HG02678 (cell line): ENCODE data around the gene RXFP2.
A peak's percentile ranks its signal among the peaks of the same experiment; 100 is the strongest.

Source experiments
- ATAC-seq: cut with Tn5 transposase; IDR thresholded peaks from one replicate; pipeline ENCODE4 v1.9.1; 2021; ENCODE audit warnings: mild to moderate bottlenecking, moderate library complexity; ENCODE audit not compliant: unreplicated experiment

Gene RXFP2

GRCh38 chr13:31824705-31825517 is 85.6 kb downstream of the RXFP2 start:
- no peak for ATAC-seq

GRCh38 chr13:31826521-31826920 is 87.2 kb downstream of the RXFP2 start:
- ATAC-seq = no peak

- no peak for ATAC-seq
Measured at GRCh38 chr13:31827707-31828106, 88.4 kb downstream of the RXFP2 start.

- no peak for ATAC-seq
Measured at GRCh38 chr13:31835932-31836331, 96.6 kb downstream of the RXFP2 start.

- ATAC-seq = no peak
Measured at GRCh38 chr13:31843044-31843443, 103.7 kb downstream of the RXFP2 start.

- ATAC-seq = peak; percentile 98
Measured at GRCh38 chr13:31846182-31846938, 107.0 kb downstream of the RXFP2 start.

- no peak for ATAC-seq
Measured at GRCh38 chr13:31846961-31847752, 107.8 kb downstream of the RXFP2 start.

GRCh38 chr13:31848621-31849020 is 109.3 kb downstream of the RXFP2 start:
- no peak for ATAC-seq

- ATAC-seq = no peak
Measured at GRCh38 chr13:31849206-31849605, 109.9 kb downstream of the RXFP2 start.

- no peak for ATAC-seq
Measured at GRCh38 chr13:31850041-31850555, 110.8 kb downstream of the RXFP2 start.

- ATAC-seq = no peak
Measured at GRCh38 chr13:31851216-31851615, 111.9 kb downstream of the RXFP2 start.
